HS-27A (cell line): ENCODE results near the gene CNN3.

Source experiments
- DNase-seq: peaks from one replicate; pipeline ENCODE4 v3.0.0-alpha.2; 2012; ENCODE audit warnings: low read depth, missing footprints

Gene CNN3

GRCh38 chr1:94856004-94856403 is 70.9 kb downstream of the CNN3 start:
- no peak for DNase-seq

GRCh38 chr1:94855307-94855700 is 71.6 kb downstream of the CNN3 start:
- no peak for DNase-seq

- peak; percentile 90 for DNase-seq
Observed at GRCh38 chr1:94854458-94855306, 72.2 kb downstream of the CNN3 start.

- DNase-seq: no peak
Observed at GRCh38 chr1:94852788-94853187, 74.1 kb downstream of the CNN3 start.

GRCh38 chr1:94851571-94851970 is 75.3 kb downstream of the CNN3 start:
- no peak for DNase-seq
